GM23338 (cell line): Measurements from ENCODE around the gene CARMIL1. TPM values are rescaled to one million over a fixed set of nuclear protein-coding genes. Genes with fewer than 3 reads are reported as not detected.

Source experiments
- ATAC-seq: fragments of 200-7000 bp; cut with Tn5 transposase; 3 replicates; pipeline ENCODE4 v1.9.1; 2020
- DNase-seq: peaks from one replicate; pipeline ENCODE4 v3.0.0-alpha.2; 2015; ENCODE audit warnings: low spot score
- H2AFZ ChIP-seq: fragments of 200-600 bp; sonication (generic); 2 replicates; pipeline ENCODE4 v1.8.0; 2016; ENCODE audit warnings: antibody characterized with exemption, mild to moderate bottlenecking, moderate library complexity
- H3F3A ChIP-seq: fragments of 200-600 bp; sonication (generic); replicated peaks from 2 replicates; pipeline ENCODE4 v1.8.0; 2017; ENCODE audit warnings: antibody characterized with exemption, mixed run types, low read depth
- H3K27ac ChIP-seq: fragments of 200-600 bp; sonication (generic); 2 replicates; pipeline ENCODE4 v1.6.1; 2016; ENCODE audit warnings: low read depth
- H3K27me3 ChIP-seq: fragments of 200-600 bp; sonication (generic); 2 replicates; pipeline ENCODE4 v1.8.0; 2016; ENCODE audit warnings: mild to moderate bottlenecking, mixed run types, moderate library complexity; ENCODE audit not compliant: insufficient read depth
- H3K36me3 ChIP-seq: fragments of 200-600 bp; sonication (generic); 2 replicates; pipeline ENCODE4 v1.8.0; 2016; ENCODE audit warnings: mild to moderate bottlenecking; ENCODE audit not compliant: insufficient read depth
- H3K4me1 ChIP-seq: fragments of 200-600 bp; sonication (generic); 2 replicates; pipeline ENCODE4 v1.8.0; 2016; ENCODE audit warnings: mild to moderate bottlenecking, moderate library complexity; ENCODE audit not compliant: insufficient read depth
- H3K4me2 ChIP-seq: fragments of 200-600 bp; sonication (generic); 2 replicates; pipeline ENCODE4 v1.7.1; 2017; ENCODE audit warnings: mixed run types
- H3K4me3 ChIP-seq: fragments of 200-600 bp; sonication (generic); 2 replicates; pipeline ENCODE4 v1.6.1; 2016; ENCODE audit warnings: mixed run types
- H3K79me2 ChIP-seq: fragments of 200-600 bp; sonication (generic); replicated peaks from 2 replicates; pipeline ENCODE4 v1.8.0; 2017; ENCODE audit warnings: mild to moderate bottlenecking; ENCODE audit not compliant: insufficient read depth
- H3K9me2 ChIP-seq: fragments of 200-600 bp; sonication (generic); 2 replicates; pipeline ENCODE4 v1.8.0; 2017; ENCODE audit not compliant: insufficient read depth
- H4K20me1 ChIP-seq: fragments of 200-600 bp; sonication (generic); replicated peaks from 2 replicates; pipeline ENCODE4 v1.8.0; 2017; ENCODE audit warnings: mild to moderate bottlenecking; ENCODE audit not compliant: insufficient read depth
- H3K27ac Mint-ChIP-seq: 2 replicates; pipeline ENCODE4 v1.8.0; 2020; ENCODE audit warnings: inconsistent platforms, mild to moderate bottlenecking, moderate library complexity, mixed read lengths
- H3K27me3 Mint-ChIP-seq: 3 replicates; pipeline ENCODE4 v1.8.0; 2022; ENCODE audit warnings: low read depth, mild to moderate bottlenecking, moderate library complexity, mixed read lengths, inconsistent platforms; ENCODE audit not compliant: insufficient read depth, poor library complexity
- H3K36me3 Mint-ChIP-seq: 3 replicates; pipeline ENCODE4 v1.8.0; 2021; ENCODE audit warnings: low read depth, mild to moderate bottlenecking, inconsistent platforms, moderate library complexity, mixed read lengths
- H3K4me1 Mint-ChIP-seq: 3 replicates; pipeline ENCODE4 v1.8.0; 2020; ENCODE audit warnings: mild to moderate bottlenecking, inconsistent platforms, mixed read lengths
- H3K4me3 Mint-ChIP-seq: 3 replicates; pipeline ENCODE4 v1.8.0; 2021; ENCODE audit warnings: moderate library complexity, mild to moderate bottlenecking, inconsistent platforms, mixed read lengths
- H3K9me3 Mint-ChIP-seq: 3 replicates; pipeline ENCODE4 v1.8.0; 2020; ENCODE audit warnings: moderate library complexity, mild to moderate bottlenecking, inconsistent platforms, mixed read lengths
- CREB1 ChIP-seq: fragments of 250-450 bp; sonication (Bioruptor Pico); IDR thresholded peaks from 2 replicates; pipeline ENCODE4 v1.5.0; 2020; ENCODE audit warnings: low read depth, mild to moderate bottlenecking, moderate library complexity
- EZH2 ChIP-seq: fragments of 200-600 bp; sonication (generic); IDR thresholded peaks from one replicate; pipeline ENCODE4 v1.8.0; 2017; ENCODE audit warnings: antibody characterized with exemption, mild to moderate bottlenecking, low read depth; ENCODE audit not compliant: unreplicated experiment
- EZH2phosphoT487 ChIP-seq: fragments of 200-600 bp; sonication (generic); IDR thresholded peaks from one replicate; pipeline ENCODE4 v1.8.1; 2018; ENCODE audit warnings: antibody characterized with exemption; ENCODE audit not compliant: unreplicated experiment
- JUNB ChIP-seq: IDR thresholded peaks from one replicate; pipeline ENCODE4 v1.6.1; 2016; ENCODE audit warnings: antibody characterized with exemption; ENCODE audit not compliant: unreplicated experiment
- NANOG ChIP-seq: IDR thresholded peaks from 2 replicates; pipeline ENCODE4 v1.6.1; 2016; ENCODE audit warnings: antibody characterized with exemption, borderline replicate concordance
- POLR2AphosphoS5 ChIP-seq: IDR thresholded peaks from 2 replicates; pipeline ENCODE4 v1.6.1; 2016; ENCODE audit warnings: antibody characterized with exemption, low read depth
- STAT1 ChIP-seq: IDR thresholded peaks from one replicate; pipeline ENCODE4 v1.6.1; 2016; ENCODE audit warnings: antibody characterized with exemption; ENCODE audit not compliant: unreplicated experiment
- ZNF114 ChIP-seq: fragments of 250-450 bp; sonication (Bioruptor Pico); IDR thresholded peaks from 2 replicates; pipeline ENCODE4 v1.5.0; 2020; ENCODE audit warnings: mild to moderate bottlenecking, moderate library complexity
- ZNF331 ChIP-seq: fragments of 250-450 bp; sonication (Bioruptor Pico); IDR thresholded peaks from 2 replicates; pipeline ENCODE4 v1.5.0; 2020; ENCODE audit warnings: low read depth, mild to moderate bottlenecking, moderate library complexity
- polyA plus RNA-seq: library from polyadenylated mRNA; unstranded; fragments of >200 nt; fragmentation: Nextera tagmentation; extraction: Ambion mirVana; gene quantifications from 2 replicates; pipeline ENCODE4 v1.2.1, GENCODE V29; 2016
- total RNA-seq: library from RNA; depleted of rRNA; stranded (reverse); fragments of >200 nt; shearing (Covaris generic); gene quantifications from 2 replicates; pipeline ENCODE4 v1.2.3, GENCODE V29; 2014
- TF ChIP-seq, protein P1 (sequence below): fragments of 250-450 bp; sonication (Bioruptor Pico); IDR thresholded peaks from 2 replicates; pipeline ENCODE4 v1.5.0; 2020; ENCODE audit warnings: mild to moderate bottlenecking, moderate library complexity
- TF ChIP-seq, protein P2 (sequence below): IDR thresholded peaks from 2 replicates; pipeline ENCODE4 v1.6.1; 2016; ENCODE audit warnings: antibody characterized with exemption
- TF ChIP-seq, protein P3 (sequence below): IDR thresholded peaks from one replicate; pipeline ENCODE4 v1.6.1; 2018; ENCODE audit warnings: antibody characterized with exemption; ENCODE audit not compliant: unreplicated experiment
- TF ChIP-seq, protein P4 (sequence below), 2 experiments: fragments of 200-600 bp in 1 of 2; sonication (generic) in 1 of 2; conservative IDR thresholded peaks; 2 replicates each; pipeline versions ENCODE4 v1.5.1 to v1.6.1; 2016 to 2017; ENCODE audit warnings: antibody characterized with exemption in 2 of 2, low read depth in 2 of 2, mild to moderate bottlenecking in 2 of 2, moderate library complexity in 1 of 2

The CARMIL1 gene
- total and polyA plus RNA-seq, 2 experiments from 2014 or later = 43.2 to 66.9 TPM

DNA sequence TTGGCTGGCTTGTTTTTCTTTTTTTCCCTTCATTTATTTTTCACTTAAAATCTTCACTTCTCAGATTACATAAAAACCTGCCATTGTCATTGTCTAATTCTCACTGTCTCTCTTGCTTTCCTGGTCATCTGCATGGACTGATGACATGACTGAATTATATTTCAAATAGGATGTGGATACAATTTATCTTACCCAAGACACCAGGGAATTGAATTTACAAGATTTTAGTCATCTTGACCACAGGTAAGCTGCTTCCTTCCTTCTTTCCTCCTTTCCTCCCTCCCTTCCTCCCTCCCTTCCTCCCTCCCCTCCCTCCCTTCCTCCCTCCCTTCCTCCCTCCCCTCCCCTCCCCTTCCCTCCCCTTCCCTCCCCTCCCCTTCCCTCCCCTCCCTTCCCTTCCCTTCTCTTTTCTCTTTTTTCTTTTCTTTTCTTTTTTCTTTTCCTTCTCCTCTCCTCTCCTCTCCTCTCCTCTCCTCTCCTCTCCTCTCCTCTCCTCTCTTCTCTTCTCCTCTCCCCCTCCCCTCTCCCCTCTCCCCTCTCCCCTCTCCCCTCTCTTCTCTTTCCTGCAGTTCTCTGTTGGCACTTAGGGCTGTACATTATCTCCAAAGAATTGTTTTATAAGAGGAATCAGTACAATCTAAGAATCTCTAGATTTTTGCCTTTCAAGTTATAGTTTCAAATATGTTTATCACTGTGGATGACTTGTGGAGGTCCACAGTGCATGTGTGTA is 171.5 kb downstream of the CARMIL1 start:
- H2AFZ ChIP-seq = no peak overlapping the region
- Mint-ChIP-seq H3K27me3 (peaks cover 2% of the 10 kb centered on the region), H3K4me1 (peaks cover 36% of the 10 kb centered on the region), H3K9me3 (peaks cover 10% of the 10 kb centered on the region), H3K4me3 (peak overlapping the region; percentile 56), H3K36me3 (peaks cover 16% of the 10 kb centered on the region), H3K27ac (peak overlapping the region; percentile 95)
- DNase-seq (no peak), ATAC-seq (no peak)
- H3K27ac ChIP-seq = peak overlapping the region; percentile 78
- peaks cover 31% of the 10 kb centered on the region for H3K4me1 ChIP-seq
- H3K36me3 ChIP-seq = no peaks in the 10 kb centered on the region
- H3K27me3 ChIP-seq = no peaks in the 10 kb centered on the region
- H3K79me2 ChIP-seq = no peaks in the 10 kb centered on the region
- peak overlapping the region; percentile 17 for H3K4me3 ChIP-seq
- no peaks in the 10 kb centered on the region for H3F3A ChIP-seq
- no peak for TF ChIP-seq EZH2phosphoT487
- no peak for TF ChIP-seq JUNB
- TF ChIP-seq ZNF331 (CRISPR knock-in tag) = no peak
- TF ChIP-seq ZNF114 (CRISPR knock-in tag) = no peak
- TF ChIP-seq CREB1 (CRISPR knock-in tag) = no peak
- TF ChIP-seq EZH2 = no peak
- TF ChIP-seq, protein P1, sequence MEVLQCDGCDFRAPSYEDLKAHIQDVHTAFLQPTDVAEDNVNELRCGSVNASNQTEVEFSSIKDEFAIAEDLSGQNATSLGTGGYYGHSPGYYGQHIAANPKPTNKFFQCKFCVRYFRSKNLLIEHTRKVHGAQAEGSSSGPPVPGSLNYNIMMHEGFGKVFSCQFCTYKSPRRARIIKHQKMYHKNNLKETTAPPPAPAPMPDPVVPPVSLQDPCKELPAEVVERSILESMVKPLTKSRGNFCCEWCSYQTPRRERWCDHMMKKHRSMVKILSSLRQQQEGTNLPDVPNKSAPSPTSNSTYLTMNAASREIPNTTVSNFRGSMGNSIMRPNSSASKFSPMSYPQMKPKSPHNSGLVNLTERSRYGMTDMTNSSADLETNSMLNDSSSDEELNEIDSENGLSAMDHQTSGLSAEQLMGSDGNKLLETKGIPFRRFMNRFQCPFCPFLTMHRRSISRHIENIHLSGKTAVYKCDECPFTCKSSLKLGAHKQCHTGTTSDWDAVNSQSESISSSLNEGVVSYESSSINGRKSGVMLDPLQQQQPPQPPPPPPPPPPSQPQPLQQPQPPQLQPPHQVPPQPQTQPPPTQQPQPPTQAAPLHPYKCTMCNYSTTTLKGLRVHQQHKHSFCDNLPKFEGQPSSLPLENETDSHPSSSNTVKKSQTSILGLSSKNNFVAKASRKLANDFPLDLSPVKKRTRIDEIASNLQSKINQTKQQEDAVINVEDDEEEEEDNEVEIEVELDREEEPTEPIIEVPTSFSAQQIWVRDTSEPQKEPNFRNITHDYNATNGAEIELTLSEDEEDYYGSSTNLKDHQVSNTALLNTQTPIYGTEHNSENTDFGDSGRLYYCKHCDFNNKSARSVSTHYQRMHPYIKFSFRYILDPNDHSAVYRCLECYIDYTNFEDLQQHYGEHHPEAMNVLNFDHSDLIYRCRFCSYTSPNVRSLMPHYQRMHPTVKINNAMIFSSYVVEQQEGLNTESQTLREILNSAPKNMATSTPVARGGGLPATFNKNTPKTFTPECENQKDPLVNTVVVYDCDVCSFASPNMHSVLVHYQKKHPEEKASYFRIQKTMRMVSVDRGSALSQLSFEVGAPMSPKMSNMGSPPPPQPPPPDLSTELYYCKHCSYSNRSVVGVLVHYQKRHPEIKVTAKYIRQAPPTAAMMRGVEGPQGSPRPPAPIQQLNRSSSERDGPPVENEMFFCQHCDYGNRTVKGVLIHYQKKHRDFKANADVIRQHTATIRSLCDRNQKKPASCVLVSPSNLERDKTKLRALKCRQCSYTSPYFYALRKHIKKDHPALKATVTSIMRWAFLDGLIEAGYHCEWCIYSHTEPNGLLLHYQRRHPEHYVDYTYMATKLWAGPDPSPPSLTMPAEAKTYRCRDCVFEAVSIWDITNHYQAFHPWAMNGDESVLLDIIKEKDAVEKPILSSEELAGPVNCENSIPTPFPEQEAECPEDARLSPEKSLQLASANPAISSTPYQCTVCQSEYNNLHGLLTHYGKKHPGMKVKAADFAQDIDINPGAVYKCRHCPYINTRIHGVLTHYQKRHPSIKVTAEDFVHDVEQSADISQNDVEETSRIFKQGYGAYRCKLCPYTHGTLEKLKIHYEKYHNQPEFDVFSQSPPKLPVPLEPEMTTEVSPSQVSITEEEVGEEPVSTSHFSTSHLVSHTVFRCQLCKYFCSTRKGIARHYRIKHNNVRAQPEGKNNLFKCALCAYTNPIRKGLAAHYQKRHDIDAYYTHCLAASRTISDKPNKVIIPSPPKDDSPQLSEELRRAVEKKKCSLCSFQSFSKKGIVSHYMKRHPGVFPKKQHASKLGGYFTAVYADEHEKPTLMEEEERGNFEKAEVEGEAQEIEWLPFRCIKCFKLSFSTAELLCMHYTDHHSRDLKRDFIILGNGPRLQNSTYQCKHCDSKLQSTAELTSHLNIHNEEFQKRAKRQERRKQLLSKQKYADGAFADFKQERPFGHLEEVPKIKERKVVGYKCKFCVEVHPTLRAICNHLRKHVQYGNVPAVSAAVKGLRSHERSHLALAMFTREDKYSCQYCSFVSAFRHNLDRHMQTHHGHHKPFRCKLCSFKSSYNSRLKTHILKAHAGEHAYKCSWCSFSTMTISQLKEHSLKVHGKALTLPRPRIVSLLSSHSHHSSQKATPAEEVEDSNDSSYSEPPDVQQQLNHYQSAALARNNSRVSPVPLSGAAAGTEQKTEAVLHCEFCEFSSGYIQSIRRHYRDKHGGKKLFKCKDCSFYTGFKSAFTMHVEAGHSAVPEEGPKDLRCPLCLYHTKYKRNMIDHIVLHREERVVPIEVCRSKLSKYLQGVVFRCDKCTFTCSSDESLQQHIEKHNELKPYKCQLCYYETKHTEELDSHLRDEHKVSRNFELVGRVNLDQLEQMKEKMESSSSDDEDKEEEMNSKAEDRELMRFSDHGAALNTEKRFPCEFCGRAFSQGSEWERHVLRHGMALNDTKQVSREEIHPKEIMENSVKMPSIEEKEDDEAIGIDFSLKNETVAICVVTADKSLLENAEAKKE = no peak
- TF ChIP-seq, protein P2, sequence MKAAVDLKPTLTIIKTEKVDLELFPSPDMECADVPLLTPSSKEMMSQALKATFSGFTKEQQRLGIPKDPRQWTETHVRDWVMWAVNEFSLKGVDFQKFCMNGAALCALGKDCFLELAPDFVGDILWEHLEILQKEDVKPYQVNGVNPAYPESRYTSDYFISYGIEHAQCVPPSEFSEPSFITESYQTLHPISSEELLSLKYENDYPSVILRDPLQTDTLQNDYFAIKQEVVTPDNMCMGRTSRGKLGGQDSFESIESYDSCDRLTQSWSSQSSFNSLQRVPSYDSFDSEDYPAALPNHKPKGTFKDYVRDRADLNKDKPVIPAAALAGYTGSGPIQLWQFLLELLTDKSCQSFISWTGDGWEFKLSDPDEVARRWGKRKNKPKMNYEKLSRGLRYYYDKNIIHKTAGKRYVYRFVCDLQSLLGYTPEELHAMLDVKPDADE = no peak
- TF ChIP-seq STAT1 = no peak
- no peak for TF ChIP-seq POLR2AphosphoS5
- TF ChIP-seq, protein P3, sequence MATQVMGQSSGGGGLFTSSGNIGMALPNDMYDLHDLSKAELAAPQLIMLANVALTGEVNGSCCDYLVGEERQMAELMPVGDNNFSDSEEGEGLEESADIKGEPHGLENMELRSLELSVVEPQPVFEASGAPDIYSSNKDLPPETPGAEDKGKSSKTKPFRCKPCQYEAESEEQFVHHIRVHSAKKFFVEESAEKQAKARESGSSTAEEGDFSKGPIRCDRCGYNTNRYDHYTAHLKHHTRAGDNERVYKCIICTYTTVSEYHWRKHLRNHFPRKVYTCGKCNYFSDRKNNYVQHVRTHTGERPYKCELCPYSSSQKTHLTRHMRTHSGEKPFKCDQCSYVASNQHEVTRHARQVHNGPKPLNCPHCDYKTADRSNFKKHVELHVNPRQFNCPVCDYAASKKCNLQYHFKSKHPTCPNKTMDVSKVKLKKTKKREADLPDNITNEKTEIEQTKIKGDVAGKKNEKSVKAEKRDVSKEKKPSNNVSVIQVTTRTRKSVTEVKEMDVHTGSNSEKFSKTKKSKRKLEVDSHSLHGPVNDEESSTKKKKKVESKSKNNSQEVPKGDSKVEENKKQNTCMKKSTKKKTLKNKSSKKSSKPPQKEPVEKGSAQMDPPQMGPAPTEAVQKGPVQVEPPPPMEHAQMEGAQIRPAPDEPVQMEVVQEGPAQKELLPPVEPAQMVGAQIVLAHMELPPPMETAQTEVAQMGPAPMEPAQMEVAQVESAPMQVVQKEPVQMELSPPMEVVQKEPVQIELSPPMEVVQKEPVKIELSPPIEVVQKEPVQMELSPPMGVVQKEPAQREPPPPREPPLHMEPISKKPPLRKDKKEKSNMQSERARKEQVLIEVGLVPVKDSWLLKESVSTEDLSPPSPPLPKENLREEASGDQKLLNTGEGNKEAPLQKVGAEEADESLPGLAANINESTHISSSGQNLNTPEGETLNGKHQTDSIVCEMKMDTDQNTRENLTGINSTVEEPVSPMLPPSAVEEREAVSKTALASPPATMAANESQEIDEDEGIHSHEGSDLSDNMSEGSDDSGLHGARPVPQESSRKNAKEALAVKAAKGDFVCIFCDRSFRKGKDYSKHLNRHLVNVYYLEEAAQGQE = no peak
- no peak for TF ChIP-seq NANOG
- TF ChIP-seq, protein P4, sequence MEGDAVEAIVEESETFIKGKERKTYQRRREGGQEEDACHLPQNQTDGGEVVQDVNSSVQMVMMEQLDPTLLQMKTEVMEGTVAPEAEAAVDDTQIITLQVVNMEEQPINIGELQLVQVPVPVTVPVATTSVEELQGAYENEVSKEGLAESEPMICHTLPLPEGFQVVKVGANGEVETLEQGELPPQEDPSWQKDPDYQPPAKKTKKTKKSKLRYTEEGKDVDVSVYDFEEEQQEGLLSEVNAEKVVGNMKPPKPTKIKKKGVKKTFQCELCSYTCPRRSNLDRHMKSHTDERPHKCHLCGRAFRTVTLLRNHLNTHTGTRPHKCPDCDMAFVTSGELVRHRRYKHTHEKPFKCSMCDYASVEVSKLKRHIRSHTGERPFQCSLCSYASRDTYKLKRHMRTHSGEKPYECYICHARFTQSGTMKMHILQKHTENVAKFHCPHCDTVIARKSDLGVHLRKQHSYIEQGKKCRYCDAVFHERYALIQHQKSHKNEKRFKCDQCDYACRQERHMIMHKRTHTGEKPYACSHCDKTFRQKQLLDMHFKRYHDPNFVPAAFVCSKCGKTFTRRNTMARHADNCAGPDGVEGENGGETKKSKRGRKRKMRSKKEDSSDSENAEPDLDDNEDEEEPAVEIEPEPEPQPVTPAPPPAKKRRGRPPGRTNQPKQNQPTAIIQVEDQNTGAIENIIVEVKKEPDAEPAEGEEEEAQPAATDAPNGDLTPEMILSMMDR (conservative IDR thresholded peaks at IDR 0.05; ENCODE audit: low read depth in 2 of 2) = no peak
- no peaks in the 10 kb centered on the region for H3K9me2 ChIP-seq
- H4K20me1 ChIP-seq = no peaks in the 10 kb centered on the region
- H3K4me2 ChIP-seq = peak overlapping the region; percentile 60
